GM18868 (cell line): ENCODE data around the gene WNK4.

Source experiments
- ATAC-seq: cut with Tn5 transposase; IDR thresholded peaks from one replicate; pipeline ENCODE4 v1.9.1; 2021; ENCODE audit warnings: mild to moderate bottlenecking, moderate library complexity; ENCODE audit not compliant: unreplicated experiment

The WNK4 gene

DNA sequence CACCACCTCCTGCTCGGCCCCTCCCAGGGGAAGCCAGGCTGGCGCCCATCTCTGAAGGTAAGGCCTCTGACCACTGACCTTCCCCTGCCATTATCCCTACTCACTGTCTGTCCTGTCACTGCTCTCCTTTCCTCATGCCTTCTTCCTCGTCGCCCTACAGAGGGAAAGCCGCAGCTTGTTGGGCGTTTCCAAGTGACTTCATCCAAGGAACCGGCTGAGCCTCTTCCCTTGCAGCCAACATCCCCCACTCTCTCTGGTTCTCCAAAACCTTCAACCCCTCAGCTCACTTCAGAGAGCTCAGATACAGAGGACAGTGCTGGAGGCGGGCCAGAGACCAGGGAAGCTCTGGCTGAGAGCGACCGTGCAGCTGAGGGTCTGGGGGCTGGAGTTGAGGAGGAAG is 15.1 kb downstream of the WNK4 start:
- ATAC-seq: no peak

DNA sequence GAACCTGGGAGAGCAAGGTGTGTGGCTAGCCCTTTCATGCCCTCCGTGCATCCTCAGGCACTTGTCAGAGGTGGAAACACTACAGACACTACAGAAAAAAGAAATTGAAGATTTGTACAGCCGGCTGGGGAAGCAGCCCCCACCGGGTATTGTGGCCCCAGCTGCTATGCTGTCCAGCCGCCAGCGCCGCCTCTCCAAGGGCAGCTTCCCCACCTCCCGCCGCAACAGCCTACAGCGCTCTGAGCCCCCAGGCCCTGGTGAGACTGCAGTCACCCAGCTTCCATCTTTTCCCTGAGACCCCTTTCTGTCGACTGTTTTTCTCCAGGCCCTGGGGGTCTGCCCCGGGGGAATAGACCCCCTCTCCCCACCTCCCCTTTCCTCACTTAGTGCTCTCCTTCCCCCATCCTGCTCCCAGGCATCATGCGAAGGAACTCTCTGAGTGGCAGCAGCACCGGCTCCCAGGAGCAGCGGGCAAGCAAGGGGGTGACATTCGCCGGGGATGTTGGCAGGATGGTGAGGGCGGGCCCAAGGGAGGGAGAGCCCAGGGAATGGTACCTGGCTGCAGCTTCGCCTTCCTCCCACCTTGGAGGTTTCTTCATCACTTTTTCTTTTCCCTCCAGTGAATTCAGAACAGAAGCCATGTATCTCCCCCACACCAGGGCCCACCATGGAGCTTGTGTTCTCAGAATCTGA is 15.8 kb downstream of the WNK4 start:
- ATAC-seq: no peak

- no peak for ATAC-seq
Observed at GRCh38 chr17:42797067-42798007, 16.9 kb downstream of the WNK4 start.

- ATAC-seq: no peak
Observed at GRCh38 chr17:42798011-42798382, 17.6 kb downstream of the WNK4 start.

DNA sequence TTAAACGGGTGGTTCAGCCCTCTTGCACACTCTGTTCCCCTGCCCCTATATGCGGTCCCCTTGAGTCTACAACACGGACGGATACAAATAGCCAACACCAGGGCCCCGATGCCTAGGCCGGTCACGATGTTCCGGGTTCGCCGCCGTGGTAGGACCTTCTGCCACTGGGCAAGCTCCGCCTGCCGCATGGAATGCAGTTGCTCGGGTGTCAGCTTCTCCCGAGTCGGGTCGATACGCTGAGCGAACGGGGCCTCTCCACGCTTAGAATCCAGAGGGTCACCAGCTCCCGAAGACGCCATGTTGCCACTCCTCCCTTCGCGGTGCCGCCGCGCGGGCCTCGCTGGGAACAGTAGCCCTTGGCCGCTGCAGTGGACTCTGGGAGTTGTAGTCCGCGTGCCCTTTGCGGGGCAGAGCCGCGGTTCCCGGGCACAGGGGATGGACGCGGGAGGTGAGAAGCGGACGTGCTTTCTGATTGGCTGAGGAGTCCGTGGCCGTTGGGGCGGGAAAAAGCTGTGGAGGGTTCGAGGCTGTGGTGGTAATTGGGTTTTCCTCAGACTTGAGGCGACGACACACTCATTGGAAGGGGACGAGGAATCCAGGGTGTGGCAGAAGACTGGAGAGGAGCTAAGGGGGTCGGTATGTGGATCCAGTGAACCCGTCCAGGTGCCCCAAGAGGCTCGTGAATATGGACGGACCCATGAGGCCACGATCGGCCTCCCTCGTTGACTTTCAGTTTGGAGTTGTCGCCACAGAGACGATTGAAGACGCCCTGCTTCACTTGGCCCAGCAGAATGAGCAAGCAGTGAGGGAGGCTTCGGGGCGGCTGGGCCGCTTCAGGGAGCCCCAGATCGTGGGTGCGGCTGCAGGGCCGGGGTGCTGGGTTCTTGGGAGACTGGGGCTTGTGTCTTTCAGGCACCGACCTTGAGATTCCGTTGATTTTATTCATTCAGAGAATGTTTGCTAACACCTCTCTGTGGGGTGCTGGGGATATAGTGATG is 18.3 kb downstream of the WNK4 start, which contains the start of the genes CNTD1 and COA3:
Gene CNTD1 (plus strand): TSS at position 479 of the 998 bp plus-strand sequence. CDS start 207 bp downstream, at position 686.
Gene COA3 (minus strand): TSS at position 322 of the 998 bp plus-strand sequence. CDS start 23 bp downstream, at position 299.
- ATAC-seq: peak; percentile 67

DNA sequence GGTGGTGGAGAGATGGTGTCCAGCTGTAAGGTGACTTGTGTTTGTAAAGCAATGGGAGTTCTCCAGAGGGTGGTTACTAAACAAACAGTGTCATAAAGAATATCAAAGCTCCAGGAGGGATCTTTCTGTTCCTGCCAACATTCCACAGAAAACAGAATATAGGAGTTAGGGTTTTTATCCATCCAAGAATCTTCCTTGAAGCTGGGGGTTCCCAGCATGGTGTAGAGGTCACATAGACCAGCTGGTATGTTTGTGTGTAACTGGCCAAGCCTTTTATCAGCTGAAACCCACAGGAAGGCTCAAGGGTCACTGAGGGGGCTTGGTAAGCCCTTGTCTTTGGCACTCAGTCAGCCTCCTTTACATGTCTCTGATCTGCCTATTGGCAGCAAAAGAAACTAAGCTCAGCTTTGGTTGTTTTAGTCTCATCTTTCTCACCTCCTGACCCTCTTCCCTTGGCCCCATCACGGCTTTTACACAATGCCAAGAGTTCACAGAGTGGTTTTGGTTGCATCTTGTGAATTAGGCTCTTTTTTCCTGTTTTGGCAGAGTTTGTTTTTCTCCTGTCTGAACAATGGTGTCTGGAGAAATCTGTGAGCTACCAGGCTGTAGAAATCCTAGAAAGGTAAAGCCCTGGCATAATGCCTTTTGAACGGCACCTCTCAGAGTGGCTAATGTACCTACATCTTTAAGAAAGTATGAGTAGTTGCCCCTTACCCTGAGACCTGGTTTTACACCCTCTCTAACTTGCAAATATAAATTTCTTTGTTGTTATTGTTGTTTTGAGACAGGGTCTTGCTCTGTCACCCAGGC is 22.9 kb downstream of the WNK4 start:
- no peak for ATAC-seq

GRCh38 chr17:42804918-42805367 is 24.5 kb downstream of the WNK4 start:
- ATAC-seq: no peak

DNA sequence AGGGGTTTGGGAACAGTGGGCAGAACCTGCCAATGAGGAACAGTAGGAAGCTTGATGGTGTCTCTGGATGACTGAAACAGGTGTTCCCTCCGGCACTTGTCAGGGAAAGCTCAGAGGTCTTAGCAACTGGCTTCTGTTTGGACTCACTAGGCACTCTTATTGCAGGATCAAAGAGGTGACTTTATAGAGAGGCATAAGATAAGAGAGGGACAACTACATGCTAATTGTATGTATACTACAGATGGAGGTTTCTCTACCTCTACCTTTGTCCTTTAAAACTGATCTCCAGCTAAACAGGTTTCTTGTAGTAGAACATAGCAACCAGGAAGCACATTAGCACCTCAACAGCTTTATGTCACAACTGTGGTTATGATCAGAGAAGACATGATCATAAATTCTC is 25.8 kb downstream of the WNK4 start:
- no peak for ATAC-seq

DNA sequence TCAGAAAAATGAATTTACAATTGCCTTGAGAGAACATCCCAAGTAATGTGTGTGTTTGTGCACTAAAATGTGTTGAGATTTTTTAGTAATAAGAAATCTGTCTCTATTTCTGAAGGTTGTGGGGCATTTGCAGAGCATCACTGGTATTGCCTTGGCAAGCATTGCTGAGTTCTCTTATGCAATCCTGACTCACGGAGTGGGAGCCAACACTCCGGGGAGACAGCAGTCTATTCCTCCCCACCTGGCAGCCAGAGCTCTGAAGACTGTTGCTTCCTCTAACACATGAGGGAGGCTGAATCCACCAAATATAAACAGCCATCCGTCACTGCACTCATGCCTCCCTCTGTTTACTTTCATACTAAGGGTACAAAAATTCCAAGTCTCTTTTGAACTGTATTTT is 28.8 kb downstream of the WNK4 start:
- ATAC-seq: no peak

- ATAC-seq: no peak
Observed at GRCh38 chr17:42814633-42815399, 34.4 kb downstream of the WNK4 start.

- no peak for ATAC-seq
Observed at GRCh38 chr17:42817866-42818265, 37.5 kb downstream of the WNK4 start.

GRCh38 chr17:42818379-42818778 is 38.0 kb downstream of the WNK4 start:
- ATAC-seq: no peak

DNA sequence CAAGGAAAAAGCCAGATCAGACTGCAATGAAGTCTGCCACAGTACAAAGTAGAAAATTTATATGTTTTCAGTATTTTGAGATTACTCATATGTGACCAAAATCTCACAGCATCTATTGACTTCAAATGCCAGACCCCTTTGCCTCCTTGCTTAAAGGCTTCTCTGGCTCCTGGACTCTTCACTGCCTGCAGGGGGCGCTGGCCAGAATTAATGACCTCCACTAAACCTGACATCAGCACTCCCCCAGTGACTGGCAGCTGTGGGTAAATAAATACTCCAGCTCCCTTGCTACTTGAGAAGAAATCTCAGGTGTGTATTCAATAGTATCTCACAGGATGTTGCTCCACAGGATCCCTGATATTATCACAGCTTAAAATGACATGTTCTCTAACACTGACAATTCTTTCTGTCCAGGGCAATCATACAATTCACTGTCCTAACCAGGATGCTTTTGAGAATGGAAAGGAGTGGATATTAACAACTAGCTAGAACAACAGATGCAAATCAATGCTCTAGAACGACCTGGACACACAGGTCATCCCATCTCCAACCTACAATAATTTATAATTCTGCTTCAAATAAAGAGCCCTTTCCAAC is 39.6 kb downstream of the WNK4 start:
- no peak for ATAC-seq

DNA sequence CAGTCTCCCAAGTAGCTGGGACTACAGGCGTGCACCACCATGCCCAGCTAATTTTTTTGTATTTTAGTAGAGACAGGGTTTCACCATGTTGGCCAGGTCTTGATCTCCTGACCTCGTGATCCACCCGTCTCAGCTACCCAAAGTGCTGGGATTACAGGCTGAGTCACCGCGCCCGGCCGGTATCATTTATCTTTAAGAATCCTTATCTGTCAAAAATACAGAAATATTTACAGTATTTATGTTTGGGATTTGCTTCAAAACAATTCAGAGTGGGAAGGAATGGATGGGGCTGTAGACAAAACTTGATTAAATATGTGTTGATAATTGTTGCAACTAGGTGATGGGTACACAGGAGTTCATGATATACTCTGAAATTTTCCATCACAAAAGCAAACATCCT is 40.8 kb downstream of the WNK4 start:
- ATAC-seq: no peak

- no peak for ATAC-seq
Observed at GRCh38 chr17:42827472-42827871, 47.1 kb downstream of the WNK4 start.

DNA sequence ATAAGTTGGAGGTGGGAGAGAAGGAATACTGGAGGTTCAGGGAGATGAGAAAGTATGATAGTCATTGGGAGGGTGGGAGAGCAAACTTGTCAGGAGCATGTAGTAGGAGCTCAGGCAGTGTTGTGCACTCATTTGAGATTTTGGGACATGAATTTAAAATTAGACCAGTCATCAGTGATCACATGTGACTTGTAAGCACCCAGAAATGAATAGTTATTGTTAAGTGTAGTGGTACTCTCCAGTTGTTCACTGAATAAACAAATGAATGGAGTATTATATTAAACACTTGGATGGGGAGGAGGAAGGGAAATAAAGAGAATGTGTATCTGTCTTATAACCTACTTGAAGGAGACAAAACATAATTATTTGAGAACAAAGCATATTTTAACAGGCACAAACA is 50.6 kb downstream of the WNK4 start:
- no peak for ATAC-seq

DNA sequence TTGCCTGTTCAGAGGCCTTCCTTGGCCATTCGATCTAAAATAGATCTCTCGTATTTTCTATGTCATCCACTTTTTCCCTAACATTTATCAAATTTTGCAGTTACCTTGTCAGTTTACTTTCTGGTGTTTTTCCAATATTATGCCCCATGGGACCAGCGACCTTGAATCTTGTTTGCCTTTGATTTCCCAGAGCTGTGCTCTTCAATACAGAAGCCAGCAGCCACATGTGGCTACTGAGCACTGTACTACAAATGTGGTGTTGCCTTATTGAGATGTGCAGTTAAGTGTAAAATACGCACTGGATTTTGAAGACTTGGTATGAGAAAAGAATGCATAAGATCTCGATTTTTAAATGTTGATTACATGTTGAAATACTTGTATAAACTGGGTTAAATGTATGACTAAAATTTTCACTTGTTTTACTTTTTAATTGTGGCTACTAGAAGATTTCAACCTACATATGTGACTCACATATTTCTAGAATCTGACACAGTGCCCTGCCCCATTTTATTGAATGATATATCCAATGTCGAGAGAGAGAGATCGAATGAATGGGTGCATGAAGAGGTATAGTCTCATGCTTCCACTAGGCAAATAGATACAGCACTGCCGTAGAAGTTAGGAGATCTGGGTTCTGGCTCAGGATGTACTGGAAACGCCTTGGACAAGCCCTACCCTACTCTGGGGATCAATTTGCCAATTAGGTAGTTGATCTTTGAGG is 52.0 kb downstream of the WNK4 start:
- ATAC-seq: no peak
